ACC112 (cell line): Measurements from ENCODE around the gene RAB31.

Experiments
- H2AFZ ChIP-seq: fragments of 200-600 bp; sonication (generic); one replicate; pipeline ENCODE4 v1.6.0; 2017; ENCODE audit warnings: antibody characterized with exemption, low read length; ENCODE audit not compliant: unreplicated experiment
- H3K27ac ChIP-seq: fragments of 200-600 bp; sonication (generic); 2 replicates; pipeline ENCODE4 v1.5.1; 2014; ENCODE audit warnings: low read depth, mild to moderate bottlenecking, antibody characterized with exemption, low read length, moderate library complexity
- H3K27me3 ChIP-seq: fragments of 200-600 bp; sonication (generic); 2 replicates; pipeline ENCODE4 v1.6.1; 2014; ENCODE audit warnings: mild to moderate bottlenecking, antibody characterized with exemption, low read length, moderate library complexity, mixed read lengths; ENCODE audit not compliant: insufficient read depth
- H3K36me3 ChIP-seq: fragments of 200-600 bp; sonication (generic); 2 replicates; pipeline ENCODE4 v1.6.1; 2016; ENCODE audit warnings: mild to moderate bottlenecking, antibody characterized with exemption, low read length, moderate library complexity, mixed read lengths; ENCODE audit not compliant: insufficient read depth
- H3K4me1 ChIP-seq: fragments of 200-600 bp; sonication (generic); one replicate; pipeline ENCODE4 v1.6.1; 2016; ENCODE audit warnings: low read length, mixed read lengths; ENCODE audit not compliant: insufficient read depth, unreplicated experiment, control insufficient read depth
- H3K4me3 ChIP-seq: fragments of 200-600 bp; sonication (generic); 2 replicates; pipeline ENCODE4 v1.5.1; 2014; ENCODE audit warnings: mild to moderate bottlenecking, low read depth, low read length
- H3K79me2 ChIP-seq: fragments of 200-600 bp; sonication (generic); one replicate; pipeline ENCODE4 v1.6.0; 2016; ENCODE audit warnings: low read length; ENCODE audit not compliant: control insufficient read depth, unreplicated experiment, insufficient read depth

RAB31 gene

GRCh38 chr18:9828506-9829396 is 120.7 kb downstream of the RAB31 start:
- H2AFZ ChIP-seq = no peak overlapping the region
- no peak overlapping the region; the same call in 1 of the 2 replicates for H3K4me3 ChIP-seq
- H3K79me2 ChIP-seq = peaks cover 6% of the 10 kb centered on the region
- 0 out of 2 replicates have a peak, but pooled peaks cover 4% of the 10 kb centered on the region for H3K36me3 ChIP-seq
- H3K27ac ChIP-seq = peak overlapping the region; percentile 95
- no peaks in the 10 kb centered on the region for H3K27me3 ChIP-seq
- peaks cover 51% of the 10 kb centered on the region for H3K4me1 ChIP-seq

DNA sequence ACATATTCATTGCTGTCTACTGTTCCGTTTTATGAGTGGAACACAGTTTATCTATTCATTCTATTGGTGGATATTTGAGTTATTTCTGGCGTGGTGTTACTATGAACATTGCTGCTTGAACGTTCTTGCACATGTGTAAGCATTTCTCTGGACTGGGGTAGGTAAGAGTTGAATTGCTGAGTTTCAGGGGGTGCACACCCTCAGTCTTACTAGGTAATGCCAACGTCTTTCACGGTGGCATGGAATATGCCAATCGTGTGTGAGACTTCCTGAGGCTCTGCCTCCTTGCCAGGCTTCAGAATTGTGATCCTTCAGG is 121.3 kb downstream of the RAB31 start:
- Histone ChIP-seq H3K36me3 (0 out of 2 replicates have a peak, but pooled peaks cover 4% of the 10 kb centered on the region), H2AFZ (no peak overlapping the region), H3K79me2 (peaks cover 3% of the 10 kb centered on the region), H3K4me3 (no peak overlapping the region), H3K27ac (peak overlapping the region; percentile 95; the same call in 1 of the 2 replicates), H3K27me3 (no peaks in the 10 kb centered on the region), H3K4me1 (peaks cover 45% of the 10 kb centered on the region)

GRCh38 chr18:9831036-9831722 is 123.1 kb downstream of the RAB31 start:
- Histone ChIP-seq H3K4me3 (no peak overlapping the region), H3K27me3 (no peaks in the 10 kb centered on the region), H3K4me1 (peaks cover 27% of the 10 kb centered on the region), H2AFZ (no peak overlapping the region), H3K36me3 (0 out of 2 replicates have a peak, but pooled peaks cover 4% of the 10 kb centered on the region), H3K79me2 (peaks cover 3% of the 10 kb centered on the region), H3K27ac (no peak overlapping the region)

DNA sequence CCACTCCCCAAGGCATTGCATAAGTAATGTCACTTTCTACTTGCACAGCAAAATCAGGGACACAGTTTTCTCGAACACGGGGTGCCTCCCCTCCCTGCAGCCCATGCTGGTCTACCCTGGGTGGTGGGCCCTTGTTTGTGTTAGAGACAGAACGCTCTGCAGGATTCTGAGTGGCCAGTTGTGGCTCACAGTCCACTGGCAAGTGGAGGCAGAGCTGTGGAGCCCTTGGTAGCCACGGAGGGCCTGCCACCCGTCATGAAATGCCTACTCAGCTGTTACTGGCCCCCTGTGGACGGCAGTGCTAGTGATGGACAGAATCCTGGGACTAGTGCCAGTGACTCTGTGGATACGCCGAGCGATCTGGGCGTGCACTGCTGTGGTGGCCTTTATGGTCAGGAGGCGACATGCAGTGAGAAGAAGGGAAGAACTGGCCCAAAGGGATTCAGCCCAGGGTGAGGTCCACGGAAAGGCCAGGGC is 123.7 kb downstream of the RAB31 start:
- Histone ChIP-seq H3K36me3 (0 out of 2 replicates have a peak, but pooled peaks cover 4% of the 10 kb centered on the region), H3K27ac (no peak overlapping the region), H3K4me3 (no peak overlapping the region), H2AFZ (no peak overlapping the region), H3K79me2 (peaks cover 3% of the 10 kb centered on the region), H3K4me1 (peaks cover 22% of the 10 kb centered on the region), H3K27me3 (no peaks in the 10 kb centered on the region)

DNA sequence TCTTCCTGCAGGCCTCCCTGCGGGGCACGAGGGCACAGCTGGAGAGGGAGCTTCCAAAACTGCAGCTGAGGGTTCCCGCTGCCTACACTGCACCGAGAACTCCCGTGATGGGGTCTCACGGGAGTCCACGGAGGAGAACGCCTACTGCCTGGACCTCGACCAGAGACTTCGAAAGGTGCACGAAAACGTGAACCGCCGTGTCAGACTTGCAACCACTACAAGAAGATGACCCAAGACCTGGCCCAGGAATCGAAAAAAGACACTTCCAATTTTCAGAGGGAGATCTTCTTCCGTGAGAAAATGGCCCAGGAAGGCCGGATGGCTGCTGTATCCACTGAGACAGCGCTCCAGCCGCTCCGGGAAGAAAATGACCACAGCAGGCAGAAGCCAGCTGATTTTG is 124.8 kb downstream of the RAB31 start:
- Histone ChIP-seq H3K36me3 (0 out of 2 replicates have a peak, but pooled peaks cover 4% of the 10 kb centered on the region), H3K4me1 (peaks cover 12% of the 10 kb centered on the region), H3K4me3 (no peak overlapping the region), H3K27ac (no peak overlapping the region), H2AFZ (no peak overlapping the region), H3K27me3 (no peaks in the 10 kb centered on the region), H3K79me2 (peaks cover 3% of the 10 kb centered on the region)

GRCh38 chr18:9834551-9834950 is 126.5 kb downstream of the RAB31 start:
- Histone ChIP-seq H3K36me3 (0 out of 2 replicates have a peak, but pooled peaks cover 4% of the 10 kb centered on the region), H3K27me3 (no peaks in the 10 kb centered on the region), H3K4me1 (no peaks in the 10 kb centered on the region), H3K27ac (no peak overlapping the region), H3K4me3 (no peak overlapping the region), H2AFZ (no peak overlapping the region), H3K79me2 (no peaks in the 10 kb centered on the region)

GRCh38 chr18:9835113-9835755 is 127.1 kb downstream of the RAB31 start:
- Histone ChIP-seq H3K79me2 (no peaks in the 10 kb centered on the region), H3K27ac (no peak overlapping the region), H3K36me3 (0 out of 2 replicates have a peak, but pooled peaks cover 4% of the 10 kb centered on the region), H3K4me1 (no peaks in the 10 kb centered on the region), H3K4me3 (no peak overlapping the region), H2AFZ (no peak overlapping the region), H3K27me3 (no peaks in the 10 kb centered on the region)

DNA sequence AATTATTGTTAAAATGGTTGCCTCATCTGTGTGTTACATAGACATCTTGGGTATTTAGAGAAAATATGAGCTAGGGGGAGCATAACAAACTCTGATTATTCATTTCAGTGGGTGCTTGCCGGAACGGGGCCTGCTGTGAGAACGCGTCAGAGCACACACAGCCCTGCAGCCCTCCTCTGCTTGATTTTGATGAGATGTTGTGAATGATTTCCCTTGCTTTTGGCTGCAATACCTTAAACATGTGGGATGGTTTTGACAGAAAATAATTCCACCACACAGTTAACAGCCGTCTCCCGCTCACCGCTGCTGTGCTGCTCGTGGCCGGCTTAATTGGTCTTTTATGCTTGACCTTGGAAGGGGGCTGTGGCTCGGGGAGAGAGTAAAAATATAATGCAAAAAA is 127.7 kb downstream of the RAB31 start:
- H3K4me3 ChIP-seq = no peak overlapping the region
- H2AFZ ChIP-seq = no peak overlapping the region
- no peaks in the 10 kb centered on the region for H3K79me2 ChIP-seq
- 0 out of 2 replicates have a peak, but pooled peaks cover 4% of the 10 kb centered on the region for H3K36me3 ChIP-seq
- no peaks in the 10 kb centered on the region for H3K27me3 ChIP-seq
- no peak overlapping the region for H3K27ac ChIP-seq
- H3K4me1 ChIP-seq = no peaks in the 10 kb centered on the region

DNA sequence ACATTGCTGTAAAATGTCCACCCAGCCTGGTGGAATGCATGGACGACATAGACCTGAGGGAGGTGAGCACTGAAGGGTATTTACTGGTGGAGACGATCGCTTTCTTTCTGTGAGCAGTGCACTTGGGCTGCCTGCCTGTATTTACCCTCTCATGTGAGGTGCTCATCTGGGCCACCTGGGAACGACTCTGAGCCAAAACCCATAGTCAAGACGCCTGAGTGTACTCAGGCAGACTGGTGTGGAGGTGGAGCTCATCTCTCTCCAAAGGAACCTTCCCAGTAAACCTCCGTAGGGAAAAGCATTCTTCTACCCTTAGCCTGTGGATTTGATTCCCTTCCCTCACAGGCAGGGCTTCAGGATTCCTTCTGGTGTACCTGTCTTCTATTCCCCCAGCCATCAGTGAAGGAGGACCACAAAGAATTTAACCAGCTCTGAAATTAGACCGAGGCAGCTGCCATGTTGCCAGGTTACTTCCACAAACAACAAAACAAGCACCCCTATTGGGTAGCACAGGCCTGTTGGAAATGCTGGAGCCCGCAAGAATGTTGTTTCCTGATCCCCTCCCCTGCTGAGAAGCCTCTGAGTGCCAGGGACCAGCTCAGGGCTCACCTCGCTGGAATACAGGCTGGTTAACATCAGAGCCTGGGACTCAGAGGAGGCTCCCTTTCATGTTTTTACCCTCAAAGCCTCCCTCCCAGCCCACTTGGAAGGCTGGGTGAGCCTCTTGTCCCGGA is 130.2 kb downstream of the RAB31 start:
- H2AFZ ChIP-seq = no peak overlapping the region
- no peaks in the 10 kb centered on the region for H3K4me1 ChIP-seq
- no peak overlapping the region for H3K4me3 ChIP-seq
- H3K79me2 ChIP-seq = no peaks in the 10 kb centered on the region
- H3K27ac ChIP-seq = no peak overlapping the region
- no peaks in the 10 kb centered on the region for H3K27me3 ChIP-seq
- H3K36me3 ChIP-seq = no peaks in the 10 kb centered on the region

DNA sequence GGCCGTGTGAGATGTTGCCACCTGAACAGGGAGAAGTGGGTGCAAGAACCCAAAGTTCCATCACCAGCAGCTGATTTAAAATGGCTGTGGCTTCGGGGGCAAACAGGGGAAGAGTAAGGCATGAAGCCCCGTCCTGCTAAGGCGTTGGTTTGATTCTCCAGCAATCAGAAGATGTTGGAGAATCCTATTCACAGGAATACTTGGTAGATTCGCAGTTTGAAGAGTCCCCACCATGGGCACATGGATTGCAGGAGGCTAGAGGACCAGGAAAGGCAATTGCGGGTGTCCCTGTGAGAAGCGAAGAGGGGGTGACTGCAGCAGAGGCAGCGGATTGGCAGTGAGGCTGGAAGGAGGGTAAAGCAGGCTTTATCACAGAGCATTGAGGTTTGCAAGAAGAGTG is 131.1 kb downstream of the RAB31 start:
- no peaks in the 10 kb centered on the region for H3K27me3 ChIP-seq
- H3K36me3 ChIP-seq = no peaks in the 10 kb centered on the region
- H3K4me3 ChIP-seq = no peak overlapping the region
- H2AFZ ChIP-seq = no peak overlapping the region
- no peaks in the 10 kb centered on the region for H3K79me2 ChIP-seq
- no peaks in the 10 kb centered on the region for H3K4me1 ChIP-seq
- no peak overlapping the region for H3K27ac ChIP-seq
